Activated CD8-positive, alpha-beta T cell treated with anti-CD3 and anti-CD28 coated beads for 36 hours (primary cell): ENCODE data around the gene MKRN2OS. TPM values are rescaled to one million over a fixed set of nuclear protein-coding genes. Genes with fewer than 3 reads are reported as not detected.

Source experiments
- ATAC-seq: fragments of 200-7000 bp; cut with Tn5 transposase; one replicate; pipeline ENCODE4 v1.10.0; 2021; ENCODE audit warnings: mild to moderate bottlenecking, moderate library complexity
- CTCF ChIA-PET: fragments of 350-600 bp; sonication (Branson Sonifier 250); formaldehyde crosslinking; loops from one replicate; lab custom pipeline; 2021; ENCODE audit warnings: antibody characterized with exemption; lab: Charles Lee
- POLR2A ChIA-PET: fragments of 350-600 bp; sonication (Branson Sonifier 250); formaldehyde crosslinking; loops from one replicate; lab custom pipeline; 2021; ENCODE audit warnings: antibody characterized with exemption; lab: Charles Lee
- DNase-seq: peaks from one replicate; pipeline ENCODE4 v3.0.0-alpha.2; 2020
- H3K27ac Mint-ChIP-seq: one replicate; pipeline ENCODE4 v1.8.0; 2021; ENCODE audit warnings: mild to moderate bottlenecking, mixed read lengths
- H3K27me3 Mint-ChIP-seq: one replicate; pipeline ENCODE4 v1.8.0; 2021; ENCODE audit warnings: mixed read lengths
- H3K36me3 Mint-ChIP-seq: one replicate; pipeline ENCODE4 v1.8.0; 2021; ENCODE audit warnings: low read depth, mixed read lengths
- H3K4me1 Mint-ChIP-seq: one replicate; pipeline ENCODE4 v1.8.0; 2021; ENCODE audit warnings: low read depth, mixed read lengths
- H3K4me3 Mint-ChIP-seq: one replicate; pipeline ENCODE4 v1.8.0; 2021; ENCODE audit warnings: mild to moderate bottlenecking, moderate library complexity, mixed read lengths
- H3K9me3 Mint-ChIP-seq: one replicate; pipeline ENCODE4 v1.8.0; 2021; ENCODE audit warnings: mixed read lengths
- intact Hi-C: fragments of 100-400 bp; cut with micrococcal nuclease; formaldehyde crosslinking; loops from one replicate; pipeline ENCODE4 v1.10.0; 2022
- total RNA-seq, 2 experiments: library from RNA; stranded (reverse); gene quantifications; one replicate each; pipeline ENCODE4 v1.2.3, GENCODE V29; 2021
- TF ChIP-seq, protein P1 (sequence below): fragments of 200-600 bp; IDR thresholded peaks from one replicate; pipeline ENCODE4 v1.8.0; 2022; ENCODE audit warnings: antibody characterized with exemption, mild to moderate bottlenecking

The MKRN2OS gene
- total RNA-seq, 2 experiments from 2014 or later, result not detected

DNA sequence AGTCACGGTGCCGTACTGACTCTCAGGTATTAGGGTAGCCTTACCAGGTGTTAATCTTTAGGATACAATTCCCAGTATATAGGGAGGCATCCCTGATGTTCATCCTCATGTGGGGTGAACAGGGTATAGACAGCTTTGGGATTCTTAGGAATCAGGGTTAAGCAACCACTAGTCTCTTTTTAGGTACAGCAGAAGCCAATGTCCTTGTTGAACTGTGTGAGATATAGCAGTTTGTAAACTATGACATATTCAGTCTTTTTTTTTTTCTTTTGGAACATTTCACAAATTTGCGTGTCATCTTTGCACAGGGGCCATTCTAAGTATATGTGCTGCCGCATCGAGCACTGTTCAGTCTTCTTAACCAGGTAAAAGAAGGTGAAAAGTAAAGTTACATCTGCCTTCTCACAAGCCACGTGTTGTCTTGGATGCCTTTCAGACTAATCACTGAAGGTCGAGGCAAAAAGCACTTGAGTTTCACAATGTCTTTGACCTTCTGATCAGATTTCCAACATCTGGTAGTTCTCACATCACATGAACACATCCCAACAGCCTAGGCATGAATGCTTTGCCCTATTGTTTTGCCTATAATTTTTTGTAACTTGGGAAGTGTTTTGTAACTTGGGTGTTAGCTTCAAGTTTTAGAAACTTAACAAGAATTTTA is 43.8 kb downstream of the MKRN2OS start:
- Mint-ChIP-seq H3K36me3 (peaks cover 58% of the 10 kb centered on the region), H3K9me3 (no peaks in the 10 kb centered on the region), H3K27me3 (no peaks in the 10 kb centered on the region), H3K27ac (no peak overlapping the region), H3K4me1 (no peaks in the 10 kb centered on the region), H3K4me3 (no peak overlapping the region)
- DNase-seq, result no peak
- intact Hi-C loops, result no loop called here
- CTCF ChIA-PET, result interaction anchor here (1.0 kb wide), 1 partner anchor 10 kb away, joined by 3 read pairs; no protein-coding TSS in a partner anchor
- POLR2A ChIA-PET, result no interaction called here
- ATAC-seq, result no peak
- TF ChIP-seq, protein P1, sequence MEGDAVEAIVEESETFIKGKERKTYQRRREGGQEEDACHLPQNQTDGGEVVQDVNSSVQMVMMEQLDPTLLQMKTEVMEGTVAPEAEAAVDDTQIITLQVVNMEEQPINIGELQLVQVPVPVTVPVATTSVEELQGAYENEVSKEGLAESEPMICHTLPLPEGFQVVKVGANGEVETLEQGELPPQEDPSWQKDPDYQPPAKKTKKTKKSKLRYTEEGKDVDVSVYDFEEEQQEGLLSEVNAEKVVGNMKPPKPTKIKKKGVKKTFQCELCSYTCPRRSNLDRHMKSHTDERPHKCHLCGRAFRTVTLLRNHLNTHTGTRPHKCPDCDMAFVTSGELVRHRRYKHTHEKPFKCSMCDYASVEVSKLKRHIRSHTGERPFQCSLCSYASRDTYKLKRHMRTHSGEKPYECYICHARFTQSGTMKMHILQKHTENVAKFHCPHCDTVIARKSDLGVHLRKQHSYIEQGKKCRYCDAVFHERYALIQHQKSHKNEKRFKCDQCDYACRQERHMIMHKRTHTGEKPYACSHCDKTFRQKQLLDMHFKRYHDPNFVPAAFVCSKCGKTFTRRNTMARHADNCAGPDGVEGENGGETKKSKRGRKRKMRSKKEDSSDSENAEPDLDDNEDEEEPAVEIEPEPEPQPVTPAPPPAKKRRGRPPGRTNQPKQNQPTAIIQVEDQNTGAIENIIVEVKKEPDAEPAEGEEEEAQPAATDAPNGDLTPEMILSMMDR, result no peak

DNA sequence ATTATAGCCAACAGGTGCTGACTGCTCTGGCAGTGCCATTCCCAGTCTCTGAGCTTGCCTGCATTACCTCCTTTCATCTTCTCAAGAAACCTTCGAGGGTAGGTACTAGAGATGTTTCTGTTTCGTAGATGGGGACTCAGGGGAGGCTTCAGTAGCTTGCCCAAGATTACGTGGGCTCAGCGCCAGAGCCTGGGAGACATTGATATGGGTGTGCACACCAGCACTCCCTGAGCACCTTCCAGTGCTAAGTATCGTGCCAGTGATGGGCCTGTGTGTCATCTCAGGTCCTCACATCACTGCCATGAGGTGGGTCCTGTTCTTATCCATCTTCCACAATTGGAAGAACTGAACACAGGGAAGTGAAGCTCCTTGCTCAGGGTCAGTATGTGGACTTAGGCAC is 45.8 kb downstream of the MKRN2OS start:
- H3K27me3 Mint-ChIP-seq, result no peaks in the 10 kb centered on the region
- TF ChIP-seq, protein P1, result no peak
- ATAC-seq, result no peak
- no peak overlapping the region for H3K27ac Mint-ChIP-seq
- intact Hi-C loops, result no loop called here
- ChIA-PET POLR2A (interaction anchor here (0.7 kb wide), 1 partner anchor 14 kb away, joined by 3 read pairs; no protein-coding TSS in a partner anchor), CTCF (no interaction called here)
- no peak for DNase-seq
- H3K4me1 Mint-ChIP-seq, result no peaks in the 10 kb centered on the region
- H3K4me3 Mint-ChIP-seq, result no peak overlapping the region
- peaks cover 64% of the 10 kb centered on the region for H3K36me3 Mint-ChIP-seq
- H3K9me3 Mint-ChIP-seq, result no peaks in the 10 kb centered on the region

DNA sequence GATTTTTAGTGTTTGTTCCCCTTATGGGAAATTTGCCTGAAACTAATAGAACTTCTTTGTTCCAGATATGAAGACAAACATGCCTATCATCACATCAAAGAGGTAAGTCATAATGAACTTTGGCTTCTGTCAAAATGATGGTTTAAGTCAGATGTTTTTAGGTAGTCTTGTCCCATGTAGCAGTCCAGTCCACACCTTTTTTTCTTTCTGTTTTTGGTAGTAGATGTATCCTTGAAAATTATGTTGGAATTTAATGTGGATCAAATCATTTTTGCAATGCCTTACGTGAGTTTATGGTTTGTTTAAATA is 48.9 kb downstream of the MKRN2OS start:
- ATAC-seq (no peak), DNase-seq (no peak)
- no peak overlapping the region for H3K4me3 Mint-ChIP-seq
- TF ChIP-seq, protein P1, result no peak
- peaks cover 60% of the 10 kb centered on the region for H3K36me3 Mint-ChIP-seq
- no peak overlapping the region for H3K27ac Mint-ChIP-seq
- H3K27me3 Mint-ChIP-seq, result no peaks in the 10 kb centered on the region
- intact Hi-C loops, result no loop called here
- no peaks in the 10 kb centered on the region for H3K4me1 Mint-ChIP-seq
- ChIA-PET POLR2A (interaction anchor here (2.1 kb wide), 1 partner anchor 11 kb away, joined by 10 read pairs; the partner anchor contains the start of gene TSEN2), CTCF (no interaction called here)
- no peaks in the 10 kb centered on the region for H3K9me3 Mint-ChIP-seq

DNA sequence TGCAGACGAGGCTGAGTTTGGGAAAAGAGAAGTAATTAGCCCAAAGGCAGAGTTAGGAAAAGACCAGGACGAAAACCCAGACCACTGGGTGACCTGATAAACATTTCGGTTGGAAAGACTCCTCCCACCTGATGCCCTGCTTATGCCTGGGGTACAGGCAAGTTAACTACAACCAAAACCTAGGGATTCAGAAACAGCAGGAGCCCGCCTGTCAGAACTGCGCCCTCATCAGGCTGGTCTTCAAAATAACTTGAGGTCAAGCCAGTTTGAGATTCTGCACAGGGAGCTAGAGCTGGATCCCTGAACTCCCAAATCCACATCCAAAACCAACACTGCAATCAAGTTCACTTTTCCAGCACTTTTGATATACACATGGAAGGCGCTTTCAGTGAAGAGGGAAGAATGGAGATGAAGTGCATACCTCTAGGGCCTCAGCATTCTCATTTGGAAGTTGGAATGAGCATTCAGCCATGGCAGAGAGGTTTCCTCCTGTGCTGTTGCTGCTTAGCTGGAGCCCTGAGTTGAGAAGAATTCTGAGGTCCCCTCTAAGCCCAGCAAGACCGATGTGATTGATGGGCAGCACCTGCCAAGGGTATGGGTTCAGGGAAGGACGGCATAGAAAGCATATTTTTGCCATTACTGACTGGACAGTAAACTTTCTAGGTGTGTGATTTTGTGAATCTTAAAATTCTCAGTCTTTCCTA is 49.4 kb downstream of the MKRN2OS start:
- peaks cover 59% of the 10 kb centered on the region for H3K36me3 Mint-ChIP-seq
- no peaks in the 10 kb centered on the region for H3K9me3 Mint-ChIP-seq
- H3K27me3 Mint-ChIP-seq, result no peaks in the 10 kb centered on the region
- H3K4me1 Mint-ChIP-seq, result no peaks in the 10 kb centered on the region
- TF ChIP-seq, protein P1, result no peak
- no peak overlapping the region for H3K27ac Mint-ChIP-seq
- H3K4me3 Mint-ChIP-seq, result no peak overlapping the region
- ChIA-PET CTCF (interaction anchor here (2.4 kb wide), 1 partner anchor 16 kb away, joined by 8 read pairs; no protein-coding TSS in a partner anchor), POLR2A (interaction anchor here (2.1 kb wide), 1 partner anchor 11 kb away, joined by 10 read pairs; the partner anchor contains the start of gene TSEN2)
- no peak for DNase-seq
- intact Hi-C loops, result no loop called here
- no peak for ATAC-seq

DNA sequence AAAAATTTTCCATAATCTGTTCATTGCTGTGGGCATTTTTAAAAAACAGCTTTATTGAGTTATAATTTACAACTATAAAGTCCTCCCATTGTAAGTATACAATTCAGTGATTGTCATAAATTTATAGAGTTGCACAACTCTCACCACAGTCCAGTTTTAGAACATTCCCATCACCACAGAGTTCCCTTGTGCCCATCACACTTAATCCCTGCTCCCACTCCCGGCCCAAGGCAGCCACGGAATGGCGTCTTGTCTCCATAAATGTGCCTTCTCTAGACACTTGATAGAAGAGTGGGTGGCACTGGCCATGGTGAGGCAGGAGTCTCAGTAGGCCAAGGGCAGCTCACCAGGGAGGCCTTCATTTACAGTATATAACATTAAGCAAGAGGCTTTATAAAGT is 54.8 kb downstream of the MKRN2OS start:
- intact Hi-C loops, result no loop called here
- Mint-ChIP-seq H3K9me3 (no peaks in the 10 kb centered on the region), H3K27me3 (no peaks in the 10 kb centered on the region), H3K27ac (no peak overlapping the region), H3K4me3 (no peak overlapping the region), H3K4me1 (peaks cover 28% of the 10 kb centered on the region), H3K36me3 (peaks cover 54% of the 10 kb centered on the region)
- TF ChIP-seq, protein P1, result no peak
- ATAC-seq (no peak), DNase-seq (no peak)
- ChIA-PET POLR2A (no interaction called here), CTCF (no interaction called here)
